ENCODE measurements around the gene ASIC1. TPM values are rescaled to one million over a fixed set of nuclear protein-coding genes. Genes with fewer than 3 reads are reported as not detected.

ASIC1 gene
- total RNA-seq, 4 donors from 2014 or later: 0.59 to 2.2 (median 1.5) TPM

DNA sequence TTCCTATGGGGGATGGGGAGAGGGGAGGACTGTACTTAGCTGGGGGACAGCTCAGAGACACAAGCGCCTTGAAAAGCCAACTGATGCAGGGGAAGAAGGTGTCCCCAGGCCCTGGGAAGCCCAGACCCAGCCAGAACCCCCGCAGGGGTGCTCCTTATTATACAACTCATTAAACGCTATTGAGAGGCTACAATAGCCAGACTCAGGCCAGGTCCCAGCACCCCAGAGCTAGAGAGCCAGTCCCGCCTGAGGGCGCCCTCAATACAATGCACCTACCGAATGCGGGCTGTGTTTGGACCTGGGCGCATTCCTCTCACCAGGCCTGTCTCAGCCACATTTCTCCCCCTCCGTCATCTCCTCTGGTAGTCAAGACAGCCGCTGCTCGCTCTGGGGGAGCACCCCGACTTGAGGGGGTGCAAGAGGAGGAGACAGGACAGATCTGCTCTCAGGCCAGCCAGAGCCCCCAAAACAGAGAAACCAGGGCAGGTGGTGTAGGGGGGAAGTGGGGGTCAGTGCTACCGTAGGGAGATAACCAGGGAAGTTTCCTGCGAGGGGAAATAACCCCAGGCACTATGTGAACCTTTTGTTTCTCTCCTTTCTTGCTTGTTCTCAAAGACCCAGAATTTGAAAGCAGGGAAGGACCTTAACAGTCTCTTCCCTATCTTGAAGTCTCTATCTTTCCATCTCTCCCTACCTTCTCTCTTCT lies 6.1 kb upstream of the ASIC1 start:
- Histone ChIP-seq H3K27ac (no peak overlapping the region), H3K27me3 (peaks cover 4% of the 10 kb centered on the region), H3K4me3 (peak overlapping the region; percentile 37), H3K4me1 (peaks cover 22% of the 10 kb centered on the region), H3K9me3 (no peaks in the 10 kb centered on the region), H3K36me3 (no peaks in the 10 kb centered on the region)
- no peak for DNase-seq (ENCODE audit: low spot score in 2 of 2)
- no peak for TF ChIP-seq POLR2A (IDR thresholded peaks at IDR 0.05)
- TF ChIP-seq EP300 (IDR thresholded peaks at IDR 0.05): no peak
- TF ChIP-seq, protein P1, sequence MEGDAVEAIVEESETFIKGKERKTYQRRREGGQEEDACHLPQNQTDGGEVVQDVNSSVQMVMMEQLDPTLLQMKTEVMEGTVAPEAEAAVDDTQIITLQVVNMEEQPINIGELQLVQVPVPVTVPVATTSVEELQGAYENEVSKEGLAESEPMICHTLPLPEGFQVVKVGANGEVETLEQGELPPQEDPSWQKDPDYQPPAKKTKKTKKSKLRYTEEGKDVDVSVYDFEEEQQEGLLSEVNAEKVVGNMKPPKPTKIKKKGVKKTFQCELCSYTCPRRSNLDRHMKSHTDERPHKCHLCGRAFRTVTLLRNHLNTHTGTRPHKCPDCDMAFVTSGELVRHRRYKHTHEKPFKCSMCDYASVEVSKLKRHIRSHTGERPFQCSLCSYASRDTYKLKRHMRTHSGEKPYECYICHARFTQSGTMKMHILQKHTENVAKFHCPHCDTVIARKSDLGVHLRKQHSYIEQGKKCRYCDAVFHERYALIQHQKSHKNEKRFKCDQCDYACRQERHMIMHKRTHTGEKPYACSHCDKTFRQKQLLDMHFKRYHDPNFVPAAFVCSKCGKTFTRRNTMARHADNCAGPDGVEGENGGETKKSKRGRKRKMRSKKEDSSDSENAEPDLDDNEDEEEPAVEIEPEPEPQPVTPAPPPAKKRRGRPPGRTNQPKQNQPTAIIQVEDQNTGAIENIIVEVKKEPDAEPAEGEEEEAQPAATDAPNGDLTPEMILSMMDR (IDR thresholded peaks at IDR 0.05): no peak
- no peak for TF ChIP-seq POLR2AphosphoS5 (IDR thresholded peaks at IDR 0.05)
- WGBS: 78% methylated on average over 14 of the region's 14 CpGs

DNA sequence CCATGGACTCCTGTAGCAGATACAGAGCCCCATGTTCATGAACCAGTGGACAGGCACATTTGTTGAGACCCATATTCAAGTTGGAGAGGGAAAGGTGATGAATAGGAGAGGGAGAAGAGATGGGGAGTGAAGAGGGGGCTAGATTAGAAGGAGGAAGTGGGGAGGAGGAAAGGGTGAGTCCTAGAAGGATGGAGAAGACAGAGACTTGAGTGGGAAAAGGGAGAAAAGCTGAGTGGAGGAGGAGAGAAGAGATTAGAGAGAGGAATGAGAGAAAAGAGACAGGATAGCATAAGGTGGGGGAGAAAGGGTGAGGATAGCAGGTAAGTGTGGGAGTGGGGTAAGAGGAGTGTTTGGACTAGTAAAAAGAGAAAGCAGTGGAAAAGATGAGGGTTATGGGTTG lies 4.9 kb upstream of the ASIC1 start:
- no peak overlapping the region for H3K4me3 ChIP-seq
- no peaks in the 10 kb centered on the region for H3K9me3 ChIP-seq
- peaks cover 4% of the 10 kb centered on the region for H3K27me3 ChIP-seq
- TF ChIP-seq POLR2AphosphoS5 (IDR thresholded peaks at IDR 0.05) (no peak), POLR2A (IDR thresholded peaks at IDR 0.05) (no peak), EP300 (IDR thresholded peaks at IDR 0.05) (no peak)
- TF ChIP-seq, protein P1 (IDR thresholded peaks at IDR 0.05): no peak
- H3K27ac ChIP-seq: no peak overlapping the region
- peaks cover 32% of the 10 kb centered on the region for H3K4me1 ChIP-seq
- no peak for DNase-seq (ENCODE audit: low spot score in 2 of 2)
- H3K36me3 ChIP-seq: no peaks in the 10 kb centered on the region

DNA sequence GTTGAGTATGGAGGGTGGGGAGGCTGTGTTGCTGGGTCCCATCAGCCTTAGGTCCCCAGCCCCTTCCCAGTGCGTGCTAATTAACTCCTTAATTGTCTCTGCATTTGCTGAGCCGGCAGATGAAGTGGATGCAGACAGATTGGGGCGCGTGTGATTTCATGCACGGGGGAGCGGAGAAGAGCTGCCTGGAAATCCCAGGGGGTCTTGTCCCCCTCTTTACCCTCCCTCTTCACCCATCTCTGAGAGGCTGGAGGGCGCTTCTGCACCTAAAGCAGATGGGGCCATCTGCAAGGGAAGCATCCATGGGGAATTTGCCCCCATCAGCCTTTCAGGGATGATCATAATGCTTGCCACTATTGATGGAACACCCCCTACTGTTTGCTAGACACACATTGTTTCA lies 4.4 kb upstream of the ASIC1 start:
- TF ChIP-seq POLR2A (IDR thresholded peaks at IDR 0.05) (no peak), EP300 (IDR thresholded peaks at IDR 0.05) (no peak), POLR2AphosphoS5 (IDR thresholded peaks at IDR 0.05) (no peak)
- TF ChIP-seq, protein P1 (IDR thresholded peaks at IDR 0.05): no peak
- Histone ChIP-seq H3K27me3 (peaks cover 4% of the 10 kb centered on the region), H3K9me3 (no peaks in the 10 kb centered on the region), H3K4me1 (peaks cover 34% of the 10 kb centered on the region), H3K4me3 (no peak overlapping the region), H3K27ac (no peak overlapping the region), H3K36me3 (no peaks in the 10 kb centered on the region)
- WGBS: 80% methylated on average over 4 of the region's 7 CpGs
- no peak for DNase-seq (ENCODE audit: low spot score in 2 of 2)

DNA sequence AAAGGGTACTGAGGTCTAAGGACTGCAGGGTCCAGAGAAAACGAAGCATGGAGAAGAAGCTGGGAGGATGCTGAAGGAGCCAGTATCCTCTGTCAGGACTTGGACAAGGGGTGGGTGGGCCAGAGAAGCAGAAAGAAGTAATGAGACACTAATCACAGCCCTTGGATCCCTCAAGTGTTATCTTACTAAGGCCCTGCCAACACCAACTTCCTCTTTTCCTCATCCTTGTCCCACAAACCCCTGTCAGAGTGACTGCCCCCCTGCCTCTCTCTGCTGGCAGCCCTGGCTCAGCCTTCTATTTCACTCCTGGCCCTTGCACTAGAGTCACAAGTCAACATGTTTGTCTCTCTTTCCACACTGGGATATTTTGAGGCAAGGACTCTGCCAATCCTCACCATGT lies 3.8 kb upstream of the ASIC1 start:
- TF ChIP-seq, protein P1 (IDR thresholded peaks at IDR 0.05): no peak
- TF ChIP-seq POLR2AphosphoS5 (IDR thresholded peaks at IDR 0.05): no peak
- no peak for TF ChIP-seq EP300 (IDR thresholded peaks at IDR 0.05)
- TF ChIP-seq POLR2A (IDR thresholded peaks at IDR 0.05): no peak
- WGBS: 61% methylated on average over 1 of the region's 1 CpG
- no peak for DNase-seq (ENCODE audit: low spot score in 2 of 2)
- H3K4me1 ChIP-seq: peaks cover 36% of the 10 kb centered on the region
- peaks cover 2% of the 10 kb centered on the region for H3K27me3 ChIP-seq
- H3K27ac ChIP-seq: no peak overlapping the region
- H3K9me3 ChIP-seq: no peaks in the 10 kb centered on the region
- H3K4me3 ChIP-seq: no peak overlapping the region
- no peaks in the 10 kb centered on the region for H3K36me3 ChIP-seq

DNA sequence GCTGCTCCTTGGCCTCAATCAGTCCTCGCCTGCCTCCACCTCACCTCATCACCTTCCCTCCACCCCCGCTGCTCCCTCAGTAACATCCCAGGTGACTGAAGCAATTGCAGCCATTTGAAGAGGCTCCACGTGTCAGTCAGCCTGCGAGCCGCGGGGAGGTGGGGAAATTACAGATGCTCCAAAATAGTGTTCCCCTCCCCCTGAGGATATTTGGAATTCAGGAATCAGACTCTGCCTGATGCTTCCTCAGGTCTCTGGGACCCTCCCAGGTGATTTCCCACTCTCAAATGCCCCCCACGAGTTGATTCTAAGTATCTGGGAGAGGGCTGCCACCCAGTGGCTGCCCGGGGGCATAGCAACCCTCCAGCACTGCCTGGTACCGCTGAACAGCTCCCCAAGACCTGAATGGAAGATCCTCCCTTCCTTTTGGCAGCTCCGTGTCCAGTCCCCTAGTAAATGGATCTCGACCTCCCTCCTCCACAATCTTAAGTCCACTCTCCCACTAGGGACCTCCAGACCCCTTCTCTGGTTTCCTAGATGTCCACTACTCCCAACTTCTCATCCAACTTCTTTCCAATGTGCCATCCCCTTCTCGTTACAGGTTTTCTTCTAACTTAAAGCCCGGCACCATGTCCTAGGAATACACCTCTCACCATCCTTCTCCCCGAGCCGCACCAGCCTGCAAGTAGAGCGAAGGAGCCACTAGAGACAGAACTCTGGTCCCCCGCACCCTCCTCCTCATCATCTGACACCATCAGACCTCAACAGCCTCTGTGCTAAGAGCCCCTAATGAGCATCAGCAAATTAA lies 1.4 kb upstream of the ASIC1 start:
- H3K27ac ChIP-seq: no peak overlapping the region
- 10% methylated on average over 17 of the region's 17 CpGs for WGBS
- no peak for TF ChIP-seq POLR2A (IDR thresholded peaks at IDR 0.05)
- TF ChIP-seq, protein P1 (IDR thresholded peaks at IDR 0.05): peak; percentile 85 to 96
- no peak for DNase-seq (ENCODE audit: low spot score in 2 of 2)
- H3K27me3 ChIP-seq: no peaks in the 10 kb centered on the region
- no peak overlapping the region for H3K4me3 ChIP-seq
- no peaks in the 10 kb centered on the region for H3K36me3 ChIP-seq
- H3K4me1 ChIP-seq: peaks cover 24% of the 10 kb centered on the region
- no peaks in the 10 kb centered on the region for H3K9me3 ChIP-seq
